ENCODE measurements around the gene HMOX1. TPM values are rescaled to one million over a fixed set of nuclear protein-coding genes. Genes with fewer than 3 reads are reported as not detected.
"Not testable (repeated sequence)": the region's sequence is repeated elsewhere in the genome, so short reads cannot be mapped to it uniquely, and the experiment has no call there.

The HMOX1 gene
- total RNA-seq, 4 donors from 2014 or later = 1.00 to 172 (median 42.7) TPM

- TF ChIP-seq EP300 (IDR thresholded peaks at IDR 0.05; ENCODE audit: low read depth) = no peak
- TF ChIP-seq CTCF (IDR thresholded peaks at IDR 0.05) = no peak
- no peak for TF ChIP-seq POLR2AphosphoS5 (IDR thresholded peaks at IDR 0.05)
- TF ChIP-seq POLR2A (IDR thresholded peaks at IDR 0.05) = no peak
- no peaks in the 10 kb centered on the region for H3K27me3 ChIP-seq
- peaks cover 9 to 12% of the 10 kb centered on the region in 2 donors for H3K9me3 ChIP-seq
- intact Hi-C loops (cut with DNase I; ENCODE audit: low total_unique reads) = no loop called here
- H3K36me3 ChIP-seq = no peaks in the 10 kb centered on the region
- no peak overlapping the region for H3K27ac ChIP-seq
- no peak overlapping the region for H3K4me3 ChIP-seq
- WGBS, 2 donors (ENCODE audit: low coverage in 1 of 2) = 89% methylated on average over 2 of the region's 2 CpGs; no CpG with 5 or more reads in 1 of the 2 donors
- DNase-seq = no peak
- in situ Hi-C loops (cut with MboI; ENCODE audit: low pct_ligation_motif_present in 1 of 4, low pct_unique_long_range_greater_than_20kb in 1 of 4, low sequenced_read_pairs in 3 of 4) = loop anchor here in 2 of 4 donors (10.0 kb wide), 1 partner anchor 148 kb away; no protein-coding TSS in a partner anchor
- peaks cover 0 to 5% (median under 1%) of the 10 kb centered on the region in 4 donors for H3K4me1 ChIP-seq
These were observed 56.2 kb downstream of the HMOX1 start for GRCh38 chr22:35437049-35437448.

- DNase-seq; H3K4me1 ChIP-seq; H3K9me3 ChIP-seq; H3K27ac ChIP-seq; H3K36me3 ChIP-seq; intact Hi-C loops (cut with DNase I; ENCODE audit: low total_unique reads); H3K4me3 ChIP-seq; H3K27me3 ChIP-seq: not testable (repeated sequence)
- 59 to 64% methylated on average over 3 of the region's 3 CpGs for WGBS, 2 donors (ENCODE audit: low coverage in 1 of 2)
- in situ Hi-C loops (cut with MboI; ENCODE audit: low pct_ligation_motif_present in 1 of 4, low pct_unique_long_range_greater_than_20kb in 1 of 4, low sequenced_read_pairs in 3 of 4) = loop anchor here in 2 of 4 donors (10.0 kb wide), 1 partner anchor 146 kb away; no protein-coding TSS in a partner anchor
These were observed 57.9 kb downstream of the HMOX1 start for GRCh38 chr22:35438673-35439364.

GRCh38 chr22:35439365-35439717 is 58.4 kb downstream of the HMOX1 start:
- no peaks in the 10 kb centered on the region for H3K4me1 ChIP-seq
- no peaks in the 10 kb centered on the region for H3K27me3 ChIP-seq
- in situ Hi-C loops (cut with MboI; ENCODE audit: low pct_ligation_motif_present in 1 of 4, low pct_unique_long_range_greater_than_20kb in 1 of 4, low sequenced_read_pairs in 3 of 4) (loop anchor here in 2 of 4 donors (10.0 kb wide), 1 partner anchor 145 kb away; no protein-coding TSS in a partner anchor), intact Hi-C loops (cut with DNase I; ENCODE audit: low total_unique reads) (no loop called here)
- H3K9me3 ChIP-seq = no peaks in the 10 kb centered on the region
- no peaks in the 10 kb centered on the region for H3K36me3 ChIP-seq
- H3K4me3 ChIP-seq = no peak overlapping the region
- TF ChIP-seq CTCF (IDR thresholded peaks at IDR 0.05) (no peak), EP300 (IDR thresholded peaks at IDR 0.05; ENCODE audit: low read depth) (no peak), POLR2A (IDR thresholded peaks at IDR 0.05) (no peak), POLR2AphosphoS5 (IDR thresholded peaks at IDR 0.05) (no peak)
- 86% methylated on average over 1 of the region's 1 CpG; no CpG with 5 or more reads in 1 of the 2 donors for WGBS, 2 donors (ENCODE audit: low coverage in 1 of 2)
- no peak for DNase-seq
- H3K27ac ChIP-seq = no peak overlapping the region

- Histone ChIP-seq H3K27ac (no peak overlapping the region), H3K36me3 (no peaks in the 10 kb centered on the region), H3K4me3 (no peak overlapping the region), H3K9me3 (no peaks in the 10 kb centered on the region), H3K4me1 (no peaks in the 10 kb centered on the region), H3K27me3 (no peaks in the 10 kb centered on the region)
- TF ChIP-seq CTCF (IDR thresholded peaks at IDR 0.05) (no peak), POLR2A (IDR thresholded peaks at IDR 0.05) (no peak), POLR2AphosphoS5 (IDR thresholded peaks at IDR 0.05) (no peak), EP300 (IDR thresholded peaks at IDR 0.05; ENCODE audit: low read depth) (no peak)
- in situ Hi-C loops (cut with MboI; ENCODE audit: low pct_ligation_motif_present in 1 of 4, low pct_unique_long_range_greater_than_20kb in 1 of 4, low sequenced_read_pairs in 3 of 4) (no loop called here), intact Hi-C loops (cut with DNase I; ENCODE audit: low total_unique reads) (no loop called here)
- 80% methylated on average over 1 to 3 of the region's 3 CpGs for WGBS, 2 donors (ENCODE audit: low coverage in 1 of 2)
- DNase-seq = no peak
These were observed 59.2 kb downstream of the HMOX1 start for GRCh38 chr22:35440129-35440528.

Measured in transverse colon (tissue), 4 donors.